ENCODE data around the gene CCL20. TPM values are rescaled to one million over a fixed set of nuclear protein-coding genes. Genes with fewer than 3 reads are reported as not detected.

Gene CCL20
- total RNA-seq, 2 experiments from 2014 or later = not detected

GRCh38 chr2:227782804-227783203, 30.8 kb upstream of the CCL20 start:
- Histone ChIP-seq H3K4me2 (ENCODE audit: low read length) (no peak overlapping the region), H3K4me3 (ENCODE audit: low read depth, low read length, poor library complexity, severe bottlenecking) (no peak overlapping the region), H4K20me1 (ENCODE audit: insufficient read depth, low read length) (no peaks in the 10 kb centered on the region), H2AFZ (ENCODE audit: low read length) (no peak overlapping the region), H3K79me2 (ENCODE audit: insufficient read depth, low read depth, low read length) (no peaks in the 10 kb centered on the region), H3K36me3 (ENCODE audit: insufficient read depth, low read length) (no peaks in the 10 kb centered on the region), H3K4me1 (ENCODE audit: insufficient read depth, low read length, poor library complexity, severe bottlenecking) (no peaks in the 10 kb centered on the region), H3K9me2 (ENCODE audit: insufficient read depth, low read length) (no peaks in the 10 kb centered on the region), H3K9me3 (ENCODE audit: low read length) (no peaks in the 10 kb centered on the region), H3K27ac (ENCODE audit: low read depth, low read length, poor library complexity, severe bottlenecking) (no peak overlapping the region)
- POLR2A ChIA-PET = no interaction called here
- TF ChIP-seq, protein P1, sequence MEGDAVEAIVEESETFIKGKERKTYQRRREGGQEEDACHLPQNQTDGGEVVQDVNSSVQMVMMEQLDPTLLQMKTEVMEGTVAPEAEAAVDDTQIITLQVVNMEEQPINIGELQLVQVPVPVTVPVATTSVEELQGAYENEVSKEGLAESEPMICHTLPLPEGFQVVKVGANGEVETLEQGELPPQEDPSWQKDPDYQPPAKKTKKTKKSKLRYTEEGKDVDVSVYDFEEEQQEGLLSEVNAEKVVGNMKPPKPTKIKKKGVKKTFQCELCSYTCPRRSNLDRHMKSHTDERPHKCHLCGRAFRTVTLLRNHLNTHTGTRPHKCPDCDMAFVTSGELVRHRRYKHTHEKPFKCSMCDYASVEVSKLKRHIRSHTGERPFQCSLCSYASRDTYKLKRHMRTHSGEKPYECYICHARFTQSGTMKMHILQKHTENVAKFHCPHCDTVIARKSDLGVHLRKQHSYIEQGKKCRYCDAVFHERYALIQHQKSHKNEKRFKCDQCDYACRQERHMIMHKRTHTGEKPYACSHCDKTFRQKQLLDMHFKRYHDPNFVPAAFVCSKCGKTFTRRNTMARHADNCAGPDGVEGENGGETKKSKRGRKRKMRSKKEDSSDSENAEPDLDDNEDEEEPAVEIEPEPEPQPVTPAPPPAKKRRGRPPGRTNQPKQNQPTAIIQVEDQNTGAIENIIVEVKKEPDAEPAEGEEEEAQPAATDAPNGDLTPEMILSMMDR (conservative IDR thresholded peaks at IDR 0.05; ENCODE audit: low read length) = no peak
- no peak for TF ChIP-seq EZH2phosphoT487 (IDR thresholded peaks at IDR 0.05; ENCODE audit: borderline replicate concordance, low read depth, low read length)
- intact Hi-C loops (cut with micrococcal nuclease; ENCODE audit: unreplicated experiment) = no loop called here
- no TSS peak for BruUV-seq (replicated peaks)
- CTCF ChIA-PET (ENCODE audit: unreplicated experiment) = no interaction called here
- DNase-seq (ENCODE audit: low spot score) = no peak

GRCh38 chr2:227783404-227784138, 30.1 kb upstream of the CCL20 start:
- no peak for DNase-seq (ENCODE audit: low spot score)
- Histone ChIP-seq H3K4me3 (ENCODE audit: low read depth, low read length, poor library complexity, severe bottlenecking) (no peak overlapping the region), H3K27ac (ENCODE audit: low read depth, low read length, poor library complexity, severe bottlenecking) (no peak overlapping the region)

DNA sequence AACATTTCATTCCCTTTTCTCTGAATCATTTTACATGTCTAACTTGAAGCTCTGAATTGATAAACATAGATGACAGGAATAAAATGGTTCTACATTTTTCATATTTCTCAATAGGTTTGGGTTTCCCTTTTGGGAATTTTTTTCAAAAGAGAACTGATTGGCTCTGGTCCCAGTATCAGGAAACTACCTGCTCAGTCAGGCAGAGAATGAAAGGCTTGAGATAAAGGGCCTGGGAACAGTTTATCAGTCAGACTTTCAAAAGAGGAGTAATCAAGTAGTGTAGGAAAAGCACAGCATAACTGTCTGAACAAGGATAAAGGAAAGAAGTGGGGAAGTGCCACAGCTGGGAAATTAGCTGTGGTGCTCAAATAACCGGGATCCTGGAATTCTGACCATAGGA, 28.3 kb upstream of the CCL20 start:
- H3K27ac ChIP-seq (ENCODE audit: low read depth, low read length, poor library complexity, severe bottlenecking) = no peak overlapping the region
- H3K4me3 ChIP-seq (ENCODE audit: low read depth, low read length, poor library complexity, severe bottlenecking) = no peak overlapping the region
- H3K4me2 ChIP-seq (ENCODE audit: low read length) = no peak overlapping the region
- no TSS peak for BruUV-seq (replicated peaks)
- no peaks in the 10 kb centered on the region for H3K9me2 ChIP-seq (ENCODE audit: insufficient read depth, low read length)
- H3K4me1 ChIP-seq (ENCODE audit: insufficient read depth, low read length, poor library complexity, severe bottlenecking) = no peaks in the 10 kb centered on the region
- H3K9me3 ChIP-seq (ENCODE audit: low read length) = no peaks in the 10 kb centered on the region
- no peaks in the 10 kb centered on the region for H4K20me1 ChIP-seq (ENCODE audit: insufficient read depth, low read length)
- H2AFZ ChIP-seq (ENCODE audit: low read length) = no peak overlapping the region
- intact Hi-C loops (cut with micrococcal nuclease; ENCODE audit: unreplicated experiment) = no loop called here
- no peaks in the 10 kb centered on the region for H3K36me3 ChIP-seq (ENCODE audit: insufficient read depth, low read length)
- CTCF ChIA-PET (ENCODE audit: unreplicated experiment) = no interaction called here
- H3K79me2 ChIP-seq (ENCODE audit: insufficient read depth, low read depth, low read length) = no peaks in the 10 kb centered on the region
- TF ChIP-seq, protein P1 (conservative IDR thresholded peaks at IDR 0.05; ENCODE audit: low read length) = no peak
- TF ChIP-seq EZH2phosphoT487 (IDR thresholded peaks at IDR 0.05; ENCODE audit: borderline replicate concordance, low read depth, low read length) = no peak
- no peak for DNase-seq (ENCODE audit: low spot score)
- POLR2A ChIA-PET = no interaction called here

More at GRCh38 chr2:227783404-227784138, 30.1 kb upstream of the CCL20 start:
- H3K36me3 ChIP-seq (ENCODE audit: insufficient read depth, low read length) = no peaks in the 10 kb centered on the region
- H4K20me1 ChIP-seq (ENCODE audit: insufficient read depth, low read length) = no peaks in the 10 kb centered on the region
- no peaks in the 10 kb centered on the region for H3K4me1 ChIP-seq (ENCODE audit: insufficient read depth, low read length, poor library complexity, severe bottlenecking)
- intact Hi-C loops (cut with micrococcal nuclease; ENCODE audit: unreplicated experiment) = no loop called here
- BruUV-seq (replicated peaks) = no TSS peak
- H2AFZ ChIP-seq (ENCODE audit: low read length) = no peak overlapping the region
- H3K9me2 ChIP-seq (ENCODE audit: insufficient read depth, low read length) = no peaks in the 10 kb centered on the region
- POLR2A ChIA-PET = no interaction called here
- TF ChIP-seq, protein P1 (conservative IDR thresholded peaks at IDR 0.05; ENCODE audit: low read length) = no peak
- no peak for TF ChIP-seq EZH2phosphoT487 (IDR thresholded peaks at IDR 0.05; ENCODE audit: borderline replicate concordance, low read depth, low read length)
- CTCF ChIA-PET (ENCODE audit: unreplicated experiment) = no interaction called here
- no peaks in the 10 kb centered on the region for H3K79me2 ChIP-seq (ENCODE audit: insufficient read depth, low read depth, low read length)
- H3K9me3 ChIP-seq (ENCODE audit: low read length) = no peaks in the 10 kb centered on the region
- H3K4me2 ChIP-seq (ENCODE audit: low read length) = no peak overlapping the region

Data from OCI-LY7 (cell line).